ENCODE measurements around the gene PRDM15.
A peak's percentile ranks its signal among the peaks of the same experiment; 100 is the strongest.

Gene PRDM15

GRCh38 chr21:41819236-41819855, 59.8 kb downstream of the PRDM15 start:
- no peaks in the 10 kb centered on the region for H3K27me3 ChIP-seq
- no peak overlapping the region for H3K9ac ChIP-seq
- peaks cover 15 to 48% (median 28%) of the 10 kb centered on the region in 10 experiments for H3K4me1 ChIP-seq
- no peak overlapping the region for H3K4me3 ChIP-seq
- no peak overlapping the region for H3K4me2 ChIP-seq
- H3K27ac ChIP-seq = no peak overlapping the region
- TF ChIP-seq Cebpa-rat (IDR thresholded peaks at IDR 0.05) = no peak
- peaks cover 17 to 48% (median 19%) of the 10 kb centered on the region in 11 experiments; a peak in 21 of 22 replicates for H3K36me3 ChIP-seq
- peaks cover 0 to 19% (median 0%) of the 10 kb centered on the region in 11 experiments; a peak in 5 of 22 replicates for H4K20me1 ChIP-seq
- H3K9me3 ChIP-seq (replicated peaks in 1 of 11) = no peaks in the 10 kb centered on the region

- no peak overlapping the region for H3K27ac ChIP-seq
- H3K4me1 ChIP-seq = peaks cover 4 to 37% (median 16%) of the 10 kb centered on the region in 10 experiments; a peak in 18 of 20 replicates
- H3K4me3 ChIP-seq = no peak overlapping the region
- peaks cover 19 to 54% (median 24%) of the 10 kb centered on the region in 11 experiments; a peak in 21 of 22 replicates for H3K36me3 ChIP-seq
- no peak for TF ChIP-seq Cebpa-rat (IDR thresholded peaks at IDR 0.05)
- no peaks in the 10 kb centered on the region for H3K9me3 ChIP-seq (replicated peaks in 1 of 11)
- H3K4me2 ChIP-seq = no peak overlapping the region
- H3K27me3 ChIP-seq = no peaks in the 10 kb centered on the region
- H3K9ac ChIP-seq = no peak overlapping the region
- peaks cover 0 to 14% (median 0%) of the 10 kb centered on the region in 11 experiments; a peak in 4 of 22 replicates for H4K20me1 ChIP-seq
Measured at GRCh38 chr21:41817877-41818855, 61.0 kb downstream of the PRDM15 start.

- H4K20me1 ChIP-seq = peaks cover 0 to 14% (median 0%) of the 10 kb centered on the region in 11 experiments; a peak in 5 of 22 replicates
- H3K27ac ChIP-seq = no peak overlapping the region
- H3K27me3 ChIP-seq = no peaks in the 10 kb centered on the region
- peaks cover 0 to 27% (median 8%) of the 10 kb centered on the region in 10 experiments; a peak in 15 of 20 replicates for H3K4me1 ChIP-seq
- no peak overlapping the region for H3K4me3 ChIP-seq
- no peaks in the 10 kb centered on the region for H3K9me3 ChIP-seq (replicated peaks in 1 of 11)
- peaks cover 24 to 61% (median 32%) of the 10 kb centered on the region in 11 experiments for H3K36me3 ChIP-seq
- no peak for TF ChIP-seq Cebpa-rat (IDR thresholded peaks at IDR 0.05)
- H3K4me2 ChIP-seq = peak overlapping the region in 4 of 11 experiments; percentile 6 to 45 (median 40); a peak in 3 of 22 replicates
- no peak overlapping the region for H3K9ac ChIP-seq
Measured at GRCh38 chr21:41817228-41817627, 61.9 kb downstream of the PRDM15 start.

DNA sequence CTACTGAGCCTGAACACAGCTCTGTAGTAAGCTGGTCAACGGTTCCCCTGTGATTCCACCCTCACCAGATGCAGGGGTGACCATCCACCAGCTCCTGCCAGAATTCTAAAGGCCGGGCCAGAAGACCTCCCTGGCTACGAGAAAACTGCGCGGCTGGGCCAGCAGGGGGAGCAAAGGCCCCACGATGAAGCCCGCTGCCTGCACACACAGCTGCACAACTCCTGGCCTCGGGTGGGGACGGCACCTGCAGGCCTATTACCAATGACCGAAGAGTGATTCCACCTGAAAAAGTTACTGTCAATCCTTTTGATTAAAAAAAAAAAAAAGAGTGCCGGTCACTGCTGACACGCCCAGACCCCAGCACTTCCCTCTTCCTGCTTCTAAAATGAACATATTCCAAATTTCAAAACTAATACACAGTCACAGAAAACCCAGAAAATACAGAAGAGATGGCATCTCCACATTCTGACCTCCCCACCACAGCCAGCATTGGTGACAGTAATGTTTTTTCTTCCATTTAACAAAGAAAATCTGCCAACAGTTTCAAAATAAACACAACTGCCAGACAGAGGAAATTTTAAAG, 62.5 kb downstream of the PRDM15 start:
- peaks cover 0 to 14% (median 0%) of the 10 kb centered on the region in 11 experiments; a peak in 5 of 22 replicates for H4K20me1 ChIP-seq
- H3K4me2 ChIP-seq = peak overlapping the region in 7 of 11 experiments; percentile 6 to 45 (median 12); a peak in 6 of 22 replicates
- H3K27me3 ChIP-seq = no peaks in the 10 kb centered on the region
- H3K36me3 ChIP-seq = peaks cover 24 to 61% (median 35%) of the 10 kb centered on the region in 11 experiments
- H3K9ac ChIP-seq = no peak overlapping the region
- H3K27ac ChIP-seq = peak overlapping the region in 1 of 11 experiments; percentile 36; a peak in 1 of 22 replicates
- TF ChIP-seq Cebpa-rat (IDR thresholded peaks at IDR 0.05) = no peak
- no peaks in the 10 kb centered on the region for H3K9me3 ChIP-seq (replicated peaks in 1 of 11)
- peaks cover 0 to 22% (median 5%) of the 10 kb centered on the region in 10 experiments; a peak in 13 of 20 replicates for H3K4me1 ChIP-seq
- H3K4me3 ChIP-seq = no peak overlapping the region

GRCh38 chr21:41815652-41816582, 63.2 kb downstream of the PRDM15 start:
- Histone ChIP-seq H3K4me1 (peaks cover 0 to 16% (median 5%) of the 10 kb centered on the region in 10 experiments; a peak in 13 of 20 replicates), H4K20me1 (peaks cover 0 to 9% (median 0%) of the 10 kb centered on the region in 11 experiments; a peak in 5 of 22 replicates), H3K4me3 (no peak overlapping the region), H3K27ac (peak overlapping the region in 1 of 11 experiments; percentile 36; a peak in 1 of 22 replicates), H3K4me2 (0 out of 22 replicates have a peak overlapping the region, but pooled peaks of 1 of the 11 experiments have one; percentile 12), H3K36me3 (peaks cover 29 to 63% (median 39%) of the 10 kb centered on the region in 11 experiments), H3K9me3 (replicated peaks in 1 of 11) (no peaks in the 10 kb centered on the region), H3K9ac (peak overlapping the region in 1 of 11 experiments; percentile 29; a peak in 1 of 22 replicates), H3K27me3 (no peaks in the 10 kb centered on the region)
- no peak for TF ChIP-seq Cebpa-rat (IDR thresholded peaks at IDR 0.05)

GRCh38 chr21:41813226-41813625, 65.9 kb downstream of the PRDM15 start:
- H3K4me2 ChIP-seq = no peak overlapping the region
- H3K4me3 ChIP-seq = no peak overlapping the region
- no peak overlapping the region for H3K9ac ChIP-seq
- peaks cover 50 to 74% (median 60%) of the 10 kb centered on the region in 11 experiments for H3K36me3 ChIP-seq
- H3K9me3 ChIP-seq (replicated peaks in 1 of 11) = no peaks in the 10 kb centered on the region
- no peak for TF ChIP-seq Cebpa-rat (IDR thresholded peaks at IDR 0.05)
- peaks cover 0 to 9% (median 0%) of the 10 kb centered on the region in 11 experiments; a peak in 4 of 22 replicates for H4K20me1 ChIP-seq
- peaks cover 0 to 14% (median 5%) of the 10 kb centered on the region in 10 experiments; a peak in 13 of 20 replicates for H3K4me1 ChIP-seq
- no peak overlapping the region for H3K27ac ChIP-seq
- H3K27me3 ChIP-seq = no peaks in the 10 kb centered on the region

DNA sequence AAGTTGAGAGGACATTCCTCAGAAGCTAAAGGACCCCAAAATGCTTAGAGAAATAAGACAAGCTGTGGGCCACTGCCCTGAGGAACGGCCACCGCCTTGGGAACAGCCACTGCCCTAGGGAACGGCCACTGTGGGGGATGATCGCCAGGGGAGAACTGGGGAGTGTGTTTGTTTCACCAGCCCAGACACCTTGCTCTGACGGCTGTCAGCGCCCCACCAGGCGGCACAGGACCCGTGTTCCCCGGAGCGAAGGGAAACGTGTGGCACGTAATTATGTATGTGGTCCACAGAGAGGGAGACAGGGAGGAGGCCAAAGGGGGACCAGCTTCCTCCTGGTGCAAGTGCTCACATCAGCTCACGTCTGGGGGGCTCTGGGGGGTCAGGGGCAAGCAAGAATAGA, 66.5 kb downstream of the PRDM15 start:
- H3K27ac ChIP-seq = no peak overlapping the region
- H3K4me2 ChIP-seq = no peak overlapping the region
- no peak overlapping the region for H3K9ac ChIP-seq
- peaks cover 50 to 80% (median 65%) of the 10 kb centered on the region in 11 experiments for H3K36me3 ChIP-seq
- H4K20me1 ChIP-seq = peaks cover 0 to 9% (median 0%) of the 10 kb centered on the region in 11 experiments; a peak in 4 of 22 replicates
- H3K4me3 ChIP-seq = no peak overlapping the region
- no peaks in the 10 kb centered on the region for H3K9me3 ChIP-seq (replicated peaks in 1 of 11)
- H3K4me1 ChIP-seq = peaks cover 0 to 9% (median 5%) of the 10 kb centered on the region in 10 experiments; a peak in 13 of 20 replicates
- TF ChIP-seq Cebpa-rat (IDR thresholded peaks at IDR 0.05) = no peak
- H3K27me3 ChIP-seq = no peaks in the 10 kb centered on the region

Measured in BLaER1 treated with 17β-estradiol and CSF1 and Interleukin-3, amounts not matched to agents 10 nM and 100 nM (cell line).